T47D (cell line): ENCODE results near the gene FRG2.
"Not testable (repeated sequence)": the region's sequence is repeated elsewhere in the genome, so short reads cannot be mapped to it uniquely, and the experiment has no call there.

Experiments used
- DNase-seq, 2 experiments: peaks; one replicate each; pipeline versions ENCODE4 v3.0.0 to v3.0.0-alpha.2; 2011 to 2012; ENCODE audit warnings: low read depth in 1 of 2, low spot score in 1 of 2
- JUND ChIP-seq: IDR thresholded peaks from 2 replicates; pipeline ENCODE4 v1.6.1; 2012; ENCODE audit warnings: low read depth
- in situ Hi-C: cut with HindIII; loops from 2 replicates; pipeline ENCODE4 v1.10.0; 2016; ENCODE audit warnings: low sequenced_read_pairs, low pct_unique_long_range_greater_than_20kb

FRG2 gene

GRCh38 chr4:189988877-189989431 is 38.1 kb downstream of the FRG2 start:
- in situ Hi-C loops: no loop called here
- DNase-seq: peak in 1 of 2 experiments; percentile 61
- TF ChIP-seq JUND: no peak

- DNase-seq, in situ Hi-C loops: not testable (repeated sequence)
Observed at GRCh38 chr4:189985651-189986243, 41.3 kb downstream of the FRG2 start.

DNA sequence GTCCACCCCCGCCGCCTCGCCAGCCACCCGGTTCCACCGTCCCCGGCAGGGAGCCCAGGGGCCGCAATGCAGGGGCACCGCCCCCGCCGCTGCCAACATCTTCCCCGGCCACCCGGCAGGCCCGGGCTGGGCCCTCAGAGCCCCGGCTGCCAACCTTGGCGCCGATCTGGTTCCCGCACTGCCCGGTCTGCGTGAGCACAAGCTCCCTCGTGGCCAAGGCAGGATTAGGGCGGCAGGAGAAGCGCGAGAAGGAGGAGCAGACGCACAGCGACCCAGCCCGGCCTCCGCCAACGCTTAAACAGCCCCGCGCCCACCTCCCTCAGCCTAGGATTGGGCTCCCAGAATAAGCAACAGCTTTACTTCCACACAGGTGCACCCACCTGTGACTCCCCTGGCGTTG is 42.4 kb downstream of the FRG2 start:
- in situ Hi-C loops, DNase-seq: not testable (repeated sequence)

GRCh38 chr4:189983916-189984526 is 43.0 kb downstream of the FRG2 start:
- in situ Hi-C loops, DNase-seq: not testable (repeated sequence)

DNA sequence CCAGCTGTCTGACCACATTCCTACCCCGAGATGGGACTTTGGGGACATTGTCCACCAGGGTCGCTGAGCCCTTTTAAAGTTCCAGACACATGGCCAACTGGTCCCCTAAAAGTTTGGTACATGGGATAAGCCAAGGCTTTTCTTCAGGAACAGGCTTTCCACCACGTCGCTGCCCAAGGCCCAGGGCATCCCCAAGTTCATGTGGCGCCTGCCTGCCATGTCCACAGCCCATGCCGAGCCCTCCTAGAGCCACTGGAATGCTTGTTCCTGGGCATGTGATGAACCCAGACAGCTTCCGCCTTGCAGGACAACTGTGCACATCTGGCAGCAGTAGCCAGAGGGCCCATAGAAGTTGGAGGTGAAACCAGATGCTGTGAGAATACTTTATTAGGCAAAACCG is 45.1 kb downstream of the FRG2 start:
- in situ Hi-C loops: no loop called here
- no peak for TF ChIP-seq JUND
- no peak for DNase-seq

DNA sequence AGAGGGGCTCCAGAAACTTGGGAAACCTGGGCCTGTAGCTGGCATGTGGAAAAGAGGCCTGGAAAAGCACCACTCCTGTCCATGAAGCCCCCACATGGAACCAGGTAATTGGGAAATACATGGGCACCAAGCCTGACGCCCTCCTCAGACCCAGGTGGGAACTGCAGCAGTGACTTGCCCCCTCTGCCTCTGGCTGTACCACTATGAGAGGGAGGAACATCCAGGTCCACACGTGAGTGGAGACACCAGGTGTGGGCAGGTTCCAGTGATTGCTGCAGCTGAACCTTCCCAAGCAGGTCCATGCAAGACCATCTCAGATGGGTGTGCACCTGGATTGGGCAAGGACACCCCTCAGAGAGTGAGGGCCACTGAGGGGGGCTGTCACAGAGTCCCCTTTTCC is 46.8 kb downstream of the FRG2 start:
- DNase-seq, in situ Hi-C loops: not testable (repeated sequence)

GRCh38 chr4:189979196-189980047 is 47.6 kb downstream of the FRG2 start:
- no peak for TF ChIP-seq JUND
- in situ Hi-C loops: no loop called here
- no peak for DNase-seq
